GM19395 (cell line): ENCODE data around the gene GPRIN2.
"Not testable (repeated sequence)": the region's sequence is repeated elsewhere in the genome, so short reads cannot be mapped to it uniquely, and the experiment has no call there.

Experiments used
- ATAC-seq: cut with Tn5 transposase; IDR thresholded peaks from one replicate; pipeline ENCODE4 v1.9.1; 2021; ENCODE audit warnings: mild to moderate bottlenecking, moderate library complexity; ENCODE audit not compliant: unreplicated experiment

The GPRIN2 gene

GRCh38 chr10:46556515-46557318, at the start of gene GPRIN2:
TSS of gene GPRIN2 (minus strand) at chr10:46556658. CDS start at chr10:46550736, 5,922 bp downstream.
- no peak for ATAC-seq

- peak; percentile 70 for ATAC-seq
Observed at GRCh38 chr10:46600516-46600915, 44.1 kb upstream of the GPRIN2 start.

- ATAC-seq = peak; percentile 84
Observed at GRCh38 chr10:46597616-46598246, 41.3 kb upstream of the GPRIN2 start.

- not testable (repeated sequence) for ATAC-seq
Observed at GRCh38 chr10:46596570-46596969, 40.1 kb upstream of the GPRIN2 start.

- ATAC-seq = not testable (repeated sequence)
Observed at GRCh38 chr10:46594453-46595063, 38.1 kb upstream of the GPRIN2 start.

GRCh38 chr10:46593307-46593706, 36.8 kb upstream of the GPRIN2 start:
- not testable (repeated sequence) for ATAC-seq

- not testable (repeated sequence) for ATAC-seq
Observed at GRCh38 chr10:46591053-46591452, 34.6 kb upstream of the GPRIN2 start.

- not testable (repeated sequence) for ATAC-seq
Observed at GRCh38 chr10:46589589-46589988, 33.1 kb upstream of the GPRIN2 start.

GRCh38 chr10:46588221-46588620, 31.8 kb upstream of the GPRIN2 start:
- ATAC-seq = not testable (repeated sequence)

- ATAC-seq = not testable (repeated sequence)
Observed at GRCh38 chr10:46587546-46587945, 31.1 kb upstream of the GPRIN2 start.

- ATAC-seq = not testable (repeated sequence)
Observed at GRCh38 chr10:46585246-46585645, 28.8 kb upstream of the GPRIN2 start.

GRCh38 chr10:46584196-46584595, 27.7 kb upstream of the GPRIN2 start:
- ATAC-seq = not testable (repeated sequence)

- ATAC-seq = not testable (repeated sequence)
Observed at GRCh38 chr10:46582568-46582967, 26.1 kb upstream of the GPRIN2 start.

GRCh38 chr10:46581997-46582396, 25.5 kb upstream of the GPRIN2 start:
- not testable (repeated sequence) for ATAC-seq

- not testable (repeated sequence) for ATAC-seq
Observed at GRCh38 chr10:46579378-46579777, 22.9 kb upstream of the GPRIN2 start.

- ATAC-seq = not testable (repeated sequence)
Observed at GRCh38 chr10:46578474-46579178, 22.2 kb upstream of the GPRIN2 start, which contains the start of gene SYT15. TSS of gene SYT15 (plus strand) at chr10:46579128. CDS start at chr10:46579169, 41 bp downstream.

- not testable (repeated sequence) for ATAC-seq
Observed at GRCh38 chr10:46577624-46578473, 21.4 kb upstream of the GPRIN2 start.

- ATAC-seq = not testable (repeated sequence)
Observed at GRCh38 chr10:46573884-46574283, 17.4 kb upstream of the GPRIN2 start.

GRCh38 chr10:46573314-46573713, 16.9 kb upstream of the GPRIN2 start:
- not testable (repeated sequence) for ATAC-seq

GRCh38 chr10:46572765-46573164, 16.3 kb upstream of the GPRIN2 start:
- ATAC-seq = not testable (repeated sequence)
